Endometrium (tissue), 2 donors: ENCODE data around the gene MARCHF3.

Experiments
- FAIRE-seq: peaks from 2 replicates; lab custom pipeline; 2012; peaks lifted over from hg19 to GRCh38; lab: Jason Lieb, UNC
- donor health status: control.
- donor health status: control.

The MARCHF3 gene

GRCh38 chr5:126982926-126983873 is 47.2 kb downstream of the MARCHF3 start:
- FAIRE-seq: no peak

GRCh38 chr5:126982202-126982601 is 48.2 kb downstream of the MARCHF3 start:
- no peak for FAIRE-seq

- no peak for FAIRE-seq
Measured at GRCh38 chr5:126981701-126982100, 48.7 kb downstream of the MARCHF3 start.

GRCh38 chr5:126981222-126981621 is 49.1 kb downstream of the MARCHF3 start:
- FAIRE-seq: no peak

- no peak for FAIRE-seq
Measured at GRCh38 chr5:126978258-126978657, 52.1 kb downstream of the MARCHF3 start.

GRCh38 chr5:126976520-126977172 is 53.7 kb downstream of the MARCHF3 start:
- no peak for FAIRE-seq

- FAIRE-seq: no peak
Measured at GRCh38 chr5:126975796-126976195, 54.6 kb downstream of the MARCHF3 start.

- FAIRE-seq: no peak
Measured at GRCh38 chr5:126973193-126973592, 57.2 kb downstream of the MARCHF3 start.

GRCh38 chr5:126972062-126972895 is 58.1 kb downstream of the MARCHF3 start:
- FAIRE-seq: no peak

GRCh38 chr5:126971455-126972031 is 58.8 kb downstream of the MARCHF3 start:
- no peak for FAIRE-seq

GRCh38 chr5:126970517-126971017 is 59.8 kb downstream of the MARCHF3 start:
- FAIRE-seq: no peak

- no peak for FAIRE-seq
Measured at GRCh38 chr5:126969548-126969947, 60.8 kb downstream of the MARCHF3 start.

GRCh38 chr5:126967808-126968466 is 62.4 kb downstream of the MARCHF3 start:
- no peak for FAIRE-seq

- FAIRE-seq: no peak
Measured at GRCh38 chr5:126965487-126965886, 64.9 kb downstream of the MARCHF3 start.

- FAIRE-seq: no peak
Measured at GRCh38 chr5:126965061-126965475, 65.3 kb downstream of the MARCHF3 start.

- no peak for FAIRE-seq
Measured at GRCh38 chr5:126963822-126964375, 66.5 kb downstream of the MARCHF3 start.

GRCh38 chr5:126961702-126962101 is 68.7 kb downstream of the MARCHF3 start:
- no peak for FAIRE-seq

- no peak for FAIRE-seq
Measured at GRCh38 chr5:126961128-126961527, 69.2 kb downstream of the MARCHF3 start.

- FAIRE-seq: no peak
Measured at GRCh38 chr5:126959188-126959587, 71.2 kb downstream of the MARCHF3 start.

GRCh38 chr5:126956991-126957390 is 73.4 kb downstream of the MARCHF3 start:
- no peak for FAIRE-seq

- FAIRE-seq: no peak
Measured at GRCh38 chr5:126954981-126955380, 75.4 kb downstream of the MARCHF3 start.
